ENCODE data around the gene OR6B3.

DNA sequence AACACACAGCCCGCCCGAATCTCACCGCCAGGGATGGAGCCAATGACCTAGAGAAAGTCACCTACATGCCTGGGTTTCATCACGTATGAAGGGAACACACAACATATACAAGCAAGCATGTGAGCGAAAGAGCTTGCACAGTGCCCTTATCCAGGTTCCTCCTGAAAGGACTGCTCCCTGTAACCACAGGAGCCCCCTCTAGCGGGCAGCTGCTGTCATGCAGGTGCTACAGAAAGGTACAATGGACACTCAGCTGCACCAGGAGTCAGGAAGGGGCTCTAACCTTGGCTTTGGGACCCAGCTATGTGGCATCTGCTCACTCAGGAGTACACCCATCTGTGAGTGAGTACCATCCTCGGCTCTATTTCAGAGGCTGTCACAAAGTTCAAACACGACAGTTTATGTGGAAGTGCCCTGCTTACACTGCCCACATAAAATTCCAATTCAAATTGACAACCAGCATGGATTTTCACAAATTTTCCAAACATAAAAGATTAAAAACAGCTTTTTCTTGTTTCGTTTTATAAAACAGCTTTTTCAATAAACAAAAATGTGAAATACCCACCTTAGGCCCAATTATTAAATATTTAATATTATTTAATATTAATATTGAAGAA lies 31.7 kb downstream of the OR6B3 start:
- TF ChIP-seq EZH2 (IDR thresholded peaks at IDR 0.05) = no peak
- no peak for TF ChIP-seq FOXP2 (optimal IDR thresholded peaks at IDR 0.05; ENCODE audit: control extremely low read depth, extremely low read length, insufficient read depth)

All from SK-N-MC (cell line).